ENCODE data around the gene APMAP.

The APMAP gene

DNA sequence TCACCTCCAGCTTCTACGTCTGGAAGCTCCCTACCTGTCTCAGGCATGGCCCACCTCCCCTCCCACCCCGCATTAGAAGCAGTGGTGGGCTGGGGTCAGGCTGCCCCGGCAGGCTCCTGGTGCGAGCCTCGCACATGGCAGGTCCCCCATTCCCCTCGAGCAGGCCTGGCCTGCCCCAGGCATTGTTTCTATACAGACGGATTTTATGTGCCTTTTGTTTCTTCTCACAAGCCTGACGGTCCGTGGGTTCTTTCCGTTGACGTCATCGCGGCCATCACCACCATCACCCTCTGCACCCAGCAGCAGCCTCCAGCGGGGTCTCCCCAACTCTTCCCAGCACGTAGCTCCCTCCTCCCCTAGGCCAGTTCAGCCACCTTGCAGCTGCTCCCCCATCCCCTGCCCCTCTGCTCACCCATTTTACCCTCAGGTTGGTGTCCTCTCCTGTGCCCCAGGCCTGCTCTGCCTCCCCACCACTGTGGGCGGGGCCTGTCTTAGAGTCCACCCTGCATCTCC is 38.9 kb downstream of the APMAP start:
- Histone ChIP-seq H3K4me3 (ENCODE audit: low read depth, low read length) (no peak overlapping the region), H3K27ac (ENCODE audit: extremely low read depth, low read depth, low read length) (no peak overlapping the region), H3K36me3 (ENCODE audit: control insufficient read depth in 2 of 2, insufficient read depth in 1 of 2, low read length in 2 of 2) (peaks cover 0 to 15% of the 10 kb centered on the region in 2 experiments; a peak in 1 of 3 replicates), H3K4me1 (ENCODE audit: control insufficient read depth, insufficient read depth, low read length) (no peaks in the 10 kb centered on the region), H3K9me3 (ENCODE audit: control insufficient read depth, insufficient read depth, low read depth, low read length) (no peaks in the 10 kb centered on the region)
- CTCF ChIA-PET = interaction anchor here (0.6 to 0.7 kb wide), 2 partner anchors 11 to 345 kb away, joined by 3 to 4 read pairs; no protein-coding TSS in a partner anchor
- TF ChIP-seq HOXD13 (CRISPR knock-in tag; IDR thresholded peaks at IDR 0.05; ENCODE audit: borderline replicate concordance) (no peak), ZNF670 (tag by site-specific recombination; IDR thresholded peaks at IDR 0.05; ENCODE audit: low read depth) (no peak), ZFP69B (tag by site-specific recombination; IDR thresholded peaks at IDR 0.05) (no peak), ZNF324 (tag by site-specific recombination; IDR thresholded peaks at IDR 0.05) (no peak), ZNF776 (tag by site-specific recombination; IDR thresholded peaks at IDR 0.05; ENCODE audit: borderline replicate concordance) (no peak)
- POLR2A ChIA-PET = no interaction called here

DNA sequence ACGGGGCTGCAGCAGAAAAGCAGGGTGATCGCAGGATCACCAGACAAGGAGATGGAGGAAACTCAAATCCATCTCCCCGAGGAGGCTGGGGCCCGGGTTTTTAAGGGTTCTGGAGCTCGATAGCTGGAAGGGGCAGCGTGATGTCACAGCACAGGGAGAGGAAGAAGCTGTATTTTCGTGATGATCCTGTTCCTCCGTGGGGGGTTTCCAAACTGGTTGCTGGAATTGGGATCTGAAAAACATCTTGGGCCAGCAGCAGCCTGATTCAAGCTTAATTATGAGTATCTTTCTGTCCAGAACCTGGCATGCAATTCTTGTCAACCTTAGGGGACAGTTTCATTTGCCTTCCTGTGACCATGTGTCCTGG is 39.4 kb downstream of the APMAP start:
- no peaks in the 10 kb centered on the region for H3K4me1 ChIP-seq (ENCODE audit: control insufficient read depth, insufficient read depth, low read length)
- TF ChIP-seq ZNF391 (tag by site-specific recombination; IDR thresholded peaks at IDR 0.05; ENCODE audit: borderline replicate concordance, low read depth) (no peak), GLIS1 (tag by site-specific recombination; IDR thresholded peaks at IDR 0.05) (no peak), RBAK (tag by site-specific recombination; IDR thresholded peaks at IDR 0.05) (no peak), ZNF138 (tag by site-specific recombination; IDR thresholded peaks at IDR 0.05; ENCODE audit: borderline replicate concordance) (no peak), BCL11A (tag by site-specific recombination; IDR thresholded peaks at IDR 0.05; ENCODE audit: low read depth) (no peak), SETDB1 (IDR thresholded peaks at IDR 0.05; ENCODE audit: insufficient read length, low read length) (no peak), ZNF292 (tag by site-specific recombination; IDR thresholded peaks at IDR 0.05; ENCODE audit: borderline replicate concordance, low read depth) (no peak)
- no peak overlapping the region for H3K27ac ChIP-seq (ENCODE audit: extremely low read depth, low read depth, low read length)
- H3K9me3 ChIP-seq (ENCODE audit: control insufficient read depth, insufficient read depth, low read depth, low read length) = no peaks in the 10 kb centered on the region
- peaks cover 0 to 11% of the 10 kb centered on the region in 2 experiments; a peak in 1 of 3 replicates for H3K36me3 ChIP-seq (ENCODE audit: control insufficient read depth in 2 of 2, insufficient read depth in 1 of 2, low read length in 2 of 2)
- CTCF ChIA-PET = no interaction called here
- H3K4me3 ChIP-seq (ENCODE audit: low read depth, low read length) = no peak overlapping the region
- POLR2A ChIA-PET = no interaction called here

DNA sequence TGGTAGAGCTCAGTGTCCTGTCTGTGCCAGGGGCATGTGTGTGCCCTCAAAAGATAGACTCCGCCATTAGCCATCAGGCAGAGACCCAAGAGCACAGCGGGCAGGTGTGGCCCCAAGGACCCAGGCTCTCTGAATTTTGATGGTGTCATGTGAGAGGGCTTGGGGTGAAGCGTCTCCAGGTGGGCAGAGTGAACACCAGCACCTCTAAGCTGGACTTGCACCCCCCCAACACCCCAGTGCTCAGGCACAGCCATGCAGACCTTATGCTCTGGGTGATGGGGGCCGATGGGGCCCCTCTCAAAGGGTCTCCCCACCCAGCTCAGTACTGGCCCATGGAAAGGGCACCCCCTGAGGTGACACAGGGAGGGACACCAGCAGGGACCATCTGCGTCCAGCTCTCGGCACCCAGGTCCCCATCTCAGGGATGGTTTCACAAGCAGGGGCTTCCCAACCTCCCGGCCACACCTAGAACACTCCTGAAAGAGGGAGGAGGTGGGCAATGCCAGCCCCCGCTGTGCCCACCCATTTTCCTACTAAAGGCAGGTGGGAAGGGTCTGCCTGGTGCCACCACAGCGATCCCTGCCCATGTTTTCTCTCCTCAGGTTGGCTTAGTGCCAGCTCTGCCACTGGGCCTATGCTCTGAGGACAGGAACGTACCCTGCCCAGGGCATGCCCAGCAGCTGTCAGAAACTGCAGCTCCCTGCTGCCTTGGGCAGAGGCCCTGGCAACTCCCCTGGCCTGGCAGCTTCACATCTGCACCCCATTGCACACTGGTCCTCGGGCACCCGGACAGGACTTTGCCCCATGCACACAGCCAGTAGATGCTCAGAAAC is 40.0 kb downstream of the APMAP start:
- ChIA-PET CTCF (interaction anchor here (0.5 kb wide), 1 partner anchor 494 kb away, joined by 3 read pairs; no protein-coding TSS in a partner anchor), POLR2A (no interaction called here)
- Histone ChIP-seq H3K4me3 (ENCODE audit: low read depth, low read length) (no peak overlapping the region), H3K36me3 (ENCODE audit: control insufficient read depth in 2 of 2, insufficient read depth in 1 of 2, low read length in 2 of 2) (peaks cover 0 to 5% of the 10 kb centered on the region in 2 experiments; a peak in 1 of 3 replicates), H3K4me1 (ENCODE audit: control insufficient read depth, insufficient read depth, low read length) (no peaks in the 10 kb centered on the region), H3K27ac (ENCODE audit: extremely low read depth, low read depth, low read length) (no peak overlapping the region), H3K9me3 (ENCODE audit: control insufficient read depth, insufficient read depth, low read depth, low read length) (no peaks in the 10 kb centered on the region)
- TF ChIP-seq, protein P1, sequence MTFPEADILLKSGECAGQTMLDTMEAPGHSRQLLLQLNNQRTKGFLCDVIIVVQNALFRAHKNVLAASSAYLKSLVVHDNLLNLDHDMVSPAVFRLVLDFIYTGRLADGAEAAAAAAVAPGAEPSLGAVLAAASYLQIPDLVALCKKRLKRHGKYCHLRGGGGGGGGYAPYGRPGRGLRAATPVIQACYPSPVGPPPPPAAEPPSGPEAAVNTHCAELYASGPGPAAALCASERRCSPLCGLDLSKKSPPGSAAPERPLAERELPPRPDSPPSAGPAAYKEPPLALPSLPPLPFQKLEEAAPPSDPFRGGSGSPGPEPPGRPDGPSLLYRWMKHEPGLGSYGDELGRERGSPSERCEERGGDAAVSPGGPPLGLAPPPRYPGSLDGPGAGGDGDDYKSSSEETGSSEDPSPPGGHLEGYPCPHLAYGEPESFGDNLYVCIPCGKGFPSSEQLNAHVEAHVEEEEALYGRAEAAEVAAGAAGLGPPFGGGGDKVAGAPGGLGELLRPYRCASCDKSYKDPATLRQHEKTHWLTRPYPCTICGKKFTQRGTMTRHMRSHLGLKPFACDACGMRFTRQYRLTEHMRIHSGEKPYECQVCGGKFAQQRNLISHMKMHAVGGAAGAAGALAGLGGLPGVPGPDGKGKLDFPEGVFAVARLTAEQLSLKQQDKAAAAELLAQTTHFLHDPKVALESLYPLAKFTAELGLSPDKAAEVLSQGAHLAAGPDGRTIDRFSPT (tag by site-specific recombination; IDR thresholded peaks at IDR 0.05) = peak; percentile 60
- no peak for TF ChIP-seq KLF16 (tag by site-specific recombination; IDR thresholded peaks at IDR 0.05)

DNA sequence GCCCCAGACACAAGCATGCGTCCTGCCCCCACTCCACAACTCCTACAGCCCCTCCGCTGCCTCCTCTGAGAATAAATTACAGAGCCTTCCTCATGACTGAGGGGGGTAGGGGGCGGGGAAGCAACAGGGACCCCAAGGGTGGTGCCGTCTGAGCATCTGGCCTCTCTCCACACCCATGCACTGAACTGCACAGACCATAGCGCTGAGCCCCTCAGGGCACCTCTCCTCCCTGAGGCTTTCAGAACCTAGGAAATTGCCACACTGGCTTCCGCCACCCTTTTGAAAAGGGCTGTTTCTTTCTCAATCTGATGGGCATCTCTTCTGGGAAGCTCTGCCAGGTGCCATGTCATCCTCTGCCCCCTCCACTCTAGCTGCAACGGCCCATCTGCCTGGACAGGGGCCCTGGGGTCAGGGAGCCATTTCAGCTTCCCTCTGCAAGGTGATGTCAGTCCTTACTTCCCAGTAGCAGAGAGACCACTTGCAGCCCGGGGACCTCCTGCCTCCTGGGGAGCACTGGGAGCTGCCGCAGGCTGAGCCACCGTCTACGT is 40.9 kb downstream of the APMAP start:
- H3K36me3 ChIP-seq (ENCODE audit: control insufficient read depth in 2 of 2, insufficient read depth in 1 of 2, low read length in 2 of 2) = no peaks in the 10 kb centered on the region
- no peaks in the 10 kb centered on the region for H3K4me1 ChIP-seq (ENCODE audit: control insufficient read depth, insufficient read depth, low read length)
- CTCF ChIA-PET = no interaction called here
- H3K27ac ChIP-seq (ENCODE audit: extremely low read depth, low read depth, low read length) = no peak overlapping the region
- no peak overlapping the region for H3K4me3 ChIP-seq (ENCODE audit: low read depth, low read length)
- TF ChIP-seq ZNF677 (tag by site-specific recombination; IDR thresholded peaks at IDR 0.05) = no peak
- peak; percentile 44 for TF ChIP-seq ZIC2 (tag by site-specific recombination; IDR thresholded peaks at IDR 0.05)
- no peaks in the 10 kb centered on the region for H3K9me3 ChIP-seq (ENCODE audit: control insufficient read depth, insufficient read depth, low read depth, low read length)
- POLR2A ChIA-PET = no interaction called here

Measured in HEK293 (cell line).